ENCODE measurements around the gene SEC24D.

DNA sequence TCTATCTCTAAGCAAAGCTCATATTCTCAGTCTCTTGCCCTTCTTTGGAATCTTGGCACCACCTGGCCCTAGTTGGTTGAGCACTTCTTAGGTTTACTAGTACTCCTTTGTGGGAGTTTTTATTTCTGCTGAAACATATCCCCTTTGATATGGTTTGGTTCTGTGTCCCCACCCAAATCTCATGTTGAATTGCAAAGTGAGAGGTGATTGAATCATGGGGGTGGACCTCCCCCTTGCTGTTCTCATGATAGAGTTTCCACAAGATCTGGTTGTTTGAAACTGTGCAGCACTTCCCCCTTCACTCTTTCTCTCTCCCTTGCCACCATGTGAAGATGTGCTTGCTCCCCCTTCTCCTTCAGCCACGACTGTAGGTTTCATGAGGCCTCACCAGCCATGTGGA lies 30.5 kb upstream of the SEC24D start:
- TF ChIP-seq, protein P1, sequence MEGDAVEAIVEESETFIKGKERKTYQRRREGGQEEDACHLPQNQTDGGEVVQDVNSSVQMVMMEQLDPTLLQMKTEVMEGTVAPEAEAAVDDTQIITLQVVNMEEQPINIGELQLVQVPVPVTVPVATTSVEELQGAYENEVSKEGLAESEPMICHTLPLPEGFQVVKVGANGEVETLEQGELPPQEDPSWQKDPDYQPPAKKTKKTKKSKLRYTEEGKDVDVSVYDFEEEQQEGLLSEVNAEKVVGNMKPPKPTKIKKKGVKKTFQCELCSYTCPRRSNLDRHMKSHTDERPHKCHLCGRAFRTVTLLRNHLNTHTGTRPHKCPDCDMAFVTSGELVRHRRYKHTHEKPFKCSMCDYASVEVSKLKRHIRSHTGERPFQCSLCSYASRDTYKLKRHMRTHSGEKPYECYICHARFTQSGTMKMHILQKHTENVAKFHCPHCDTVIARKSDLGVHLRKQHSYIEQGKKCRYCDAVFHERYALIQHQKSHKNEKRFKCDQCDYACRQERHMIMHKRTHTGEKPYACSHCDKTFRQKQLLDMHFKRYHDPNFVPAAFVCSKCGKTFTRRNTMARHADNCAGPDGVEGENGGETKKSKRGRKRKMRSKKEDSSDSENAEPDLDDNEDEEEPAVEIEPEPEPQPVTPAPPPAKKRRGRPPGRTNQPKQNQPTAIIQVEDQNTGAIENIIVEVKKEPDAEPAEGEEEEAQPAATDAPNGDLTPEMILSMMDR (IDR thresholded peaks at IDR 0.05; ENCODE audit: low read length): no peak
- no peak for TF ChIP-seq EZH2 (IDR thresholded peaks at IDR 0.05; ENCODE audit: borderline replicate concordance, low read length)
